Dermis blood vessel endothelial cell (primary cell): ENCODE results near the gene LRRC53. TPM values are rescaled to one million over a fixed set of nuclear protein-coding genes. Genes with fewer than 3 reads are reported as not detected.
A peak's percentile ranks its signal among the peaks of the same experiment; 100 is the strongest.

Experiments used
- DNase-seq: peaks from one replicate; pipeline ENCODE4 v3.0.0; 2010
- total RNA-seq: library from RNA; depleted of rRNA; stranded (reverse); fragments of >200 nt; gene quantifications from 2 replicates; pipeline ENCODE4 v1.2.3, GENCODE V29; 2014

The LRRC53 gene
- total RNA-seq, 1 donor from 2014 or later = not detected

DNA sequence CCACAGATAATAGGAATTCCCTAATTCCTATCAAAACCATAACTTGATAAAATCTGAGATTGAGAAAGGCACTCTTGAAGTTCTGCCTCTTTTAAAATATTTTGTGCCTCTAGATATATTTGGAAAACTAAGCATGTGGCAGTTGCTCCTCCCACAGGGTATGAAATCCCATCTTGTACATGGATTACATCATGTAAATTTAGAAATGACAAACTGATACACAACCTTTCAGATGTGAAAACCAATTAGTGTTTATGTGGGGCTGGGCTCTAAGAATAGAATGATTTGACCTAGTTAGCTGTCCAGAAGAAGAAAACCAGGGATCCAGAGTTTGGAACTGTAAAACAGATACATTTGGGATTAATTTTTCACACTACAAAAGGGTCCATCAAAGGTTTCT, 15.7 kb downstream of the LRRC53 start:
- no peak for DNase-seq

- no peak for DNase-seq
Observed at GRCh38 chr1:74486036-74486435, 26.4 kb downstream of the LRRC53 start.

DNA sequence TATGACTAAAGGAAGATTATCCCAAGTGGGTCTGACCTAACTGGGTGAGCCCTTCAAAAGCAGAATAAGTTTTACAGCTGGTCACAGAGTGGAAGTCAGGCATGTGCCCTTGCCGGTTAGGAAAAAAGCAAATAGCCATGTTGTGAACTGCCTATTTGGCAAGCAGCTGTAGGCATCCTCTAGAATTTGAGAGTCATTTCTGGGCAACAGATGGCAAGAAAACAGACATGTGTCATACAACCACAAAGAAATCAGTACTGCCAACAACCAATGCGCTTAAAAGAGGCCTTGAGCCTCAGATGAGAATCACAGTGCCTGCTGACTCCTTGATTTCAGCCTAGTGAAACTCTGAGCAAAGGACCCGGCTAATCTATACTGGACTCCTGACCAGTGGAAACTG, 26.8 kb downstream of the LRRC53 start:
- no peak for DNase-seq

DNA sequence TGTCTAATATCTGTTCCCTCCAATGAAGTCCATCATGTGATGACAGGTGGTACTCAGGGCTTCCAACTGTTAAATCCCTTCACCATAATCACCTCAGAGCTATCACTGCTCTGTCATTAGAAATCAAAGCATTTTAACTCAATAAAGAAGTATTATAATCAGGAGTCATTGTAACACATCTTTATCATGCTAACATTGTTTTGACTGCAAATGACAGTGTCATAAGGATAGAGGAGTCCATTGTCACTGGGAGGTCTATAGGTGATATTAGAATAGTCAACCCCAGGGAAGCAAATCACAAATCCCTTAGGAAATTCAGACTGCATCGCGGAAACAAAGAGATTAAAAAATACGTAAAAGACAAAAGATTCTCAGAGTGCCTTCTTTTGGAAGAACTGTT, 30.8 kb downstream of the LRRC53 start:
- DNase-seq = no peak

DNA sequence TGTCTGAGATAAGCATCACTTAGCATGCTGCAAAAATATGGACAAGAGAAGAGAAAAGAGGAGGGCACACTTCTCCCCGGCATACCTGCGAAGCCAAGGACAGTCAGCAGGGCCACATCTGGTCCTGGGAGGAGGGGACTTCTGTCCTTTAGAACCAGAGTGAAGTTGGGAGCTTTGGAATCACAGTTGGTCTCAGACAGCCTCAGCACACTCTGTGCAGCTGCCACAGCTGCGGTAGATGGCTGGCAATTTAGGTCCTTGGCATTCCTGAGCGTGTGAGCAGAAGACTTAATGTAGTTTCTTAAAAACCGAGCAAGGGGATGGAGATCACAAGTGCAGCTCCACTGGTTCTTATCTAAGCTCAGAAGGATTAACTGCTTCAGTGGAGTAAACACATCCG, 32.3 kb downstream of the LRRC53 start:
- DNase-seq = no peak

DNA sequence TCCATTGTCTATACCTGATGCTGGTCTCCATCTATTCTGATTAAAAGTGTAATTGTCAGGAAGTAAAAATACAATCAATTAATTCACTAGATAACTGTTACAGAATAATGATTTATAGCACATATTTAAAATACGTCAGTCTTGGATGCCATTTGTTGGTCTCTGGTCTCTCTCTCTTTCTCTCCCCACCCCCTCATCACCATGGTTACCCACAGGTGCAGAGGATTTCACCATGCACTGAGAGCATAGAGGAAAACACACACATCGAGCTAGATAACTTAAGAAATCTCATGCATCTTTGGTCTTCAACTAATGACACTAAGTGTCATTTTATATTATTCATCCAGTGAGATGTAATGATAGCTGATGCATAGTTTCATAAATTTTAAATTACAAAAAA, 33.4 kb downstream of the LRRC53 start:
- DNase-seq = no peak

DNA sequence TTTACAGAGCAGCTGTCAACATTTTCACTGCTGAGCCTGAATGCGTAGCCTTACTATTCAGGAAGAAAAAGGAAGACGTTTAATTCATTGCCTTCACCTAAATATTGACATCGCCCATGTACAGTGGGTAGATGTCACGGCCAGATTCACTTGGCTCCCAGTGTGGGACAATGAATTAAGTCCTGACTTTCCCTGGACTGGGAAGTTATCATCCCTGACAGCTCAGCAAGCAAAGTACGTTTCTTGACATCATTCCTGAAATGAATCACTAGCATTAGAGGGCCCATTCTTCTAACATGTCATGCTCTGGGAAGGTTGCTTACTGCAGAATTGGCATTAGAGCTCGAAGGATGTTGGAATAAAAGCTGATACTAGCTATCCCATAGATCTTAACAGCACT, 37.8 kb downstream of the LRRC53 start:
- no peak for DNase-seq

DNA sequence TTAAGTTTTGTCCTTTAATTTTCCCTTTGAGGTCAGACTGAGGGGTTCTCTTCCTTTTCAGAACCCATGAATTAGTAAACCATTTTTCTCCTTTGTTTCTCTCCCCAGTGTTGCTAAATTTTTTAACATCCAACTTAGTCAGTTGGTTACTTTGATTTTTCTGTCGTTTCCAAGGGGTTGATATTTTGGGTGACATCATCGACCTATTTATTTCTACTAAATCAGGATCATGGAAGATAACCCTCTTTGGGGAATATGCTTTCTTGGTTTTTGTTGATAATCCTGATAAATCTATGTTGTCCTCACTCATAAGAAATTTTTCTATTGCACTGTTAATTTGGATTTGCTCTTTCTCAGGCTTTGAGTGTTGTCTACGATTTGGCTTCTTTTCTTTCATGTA, 40.9 kb downstream of the LRRC53 start:
- no peak for DNase-seq

DNA sequence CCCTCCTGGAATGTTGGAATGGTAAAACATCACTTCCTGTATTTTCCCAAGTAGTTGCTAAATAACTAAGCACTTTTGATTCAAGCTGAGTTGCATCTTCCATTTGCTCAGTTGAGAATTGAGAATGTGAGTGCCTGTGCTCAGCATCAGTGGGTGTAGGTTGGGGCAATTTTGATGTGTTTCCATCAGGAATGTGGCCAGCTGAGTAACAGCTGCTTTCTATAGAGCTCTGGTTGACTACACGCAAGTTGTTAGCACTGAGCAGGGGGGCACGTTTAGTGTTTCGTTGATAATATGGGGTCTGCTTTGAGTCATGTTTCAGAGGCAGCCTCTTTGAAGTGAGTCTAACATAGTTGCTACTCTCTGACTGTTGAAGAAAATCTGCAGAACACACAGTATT, 41.5 kb downstream of the LRRC53 start:
- no peak for DNase-seq

GRCh38 chr1:74470251-74470650, 42.2 kb downstream of the LRRC53 start:
- no peak for DNase-seq

DNA sequence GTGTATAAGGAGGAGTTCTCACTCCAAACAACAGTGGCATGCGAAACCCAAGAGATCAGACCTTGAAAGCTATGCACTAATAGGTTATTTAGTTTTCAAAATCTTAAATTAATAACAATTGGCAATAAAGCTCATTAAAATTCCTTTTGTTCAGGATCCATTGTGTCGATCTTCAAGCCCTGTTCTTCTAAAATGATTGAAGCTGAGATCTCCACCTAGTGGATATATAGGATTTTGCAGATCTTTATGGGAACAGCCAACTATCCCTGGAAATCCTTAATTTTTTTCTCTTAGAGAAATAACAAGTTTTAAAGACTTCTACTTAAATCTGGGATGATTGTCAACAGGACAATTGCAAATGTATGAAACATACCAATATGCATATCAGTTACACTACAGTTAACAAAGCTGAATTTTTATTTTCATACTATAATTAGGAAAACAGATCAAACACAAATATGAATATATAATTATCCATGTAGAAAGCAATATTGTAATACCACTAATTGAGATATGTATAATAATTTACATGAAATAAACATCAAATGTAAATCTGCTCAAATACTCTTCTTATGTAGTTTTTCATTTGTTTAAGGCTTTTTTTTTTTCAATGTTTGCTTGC, 43.3 kb downstream of the LRRC53 start:
- peak; percentile 57 for DNase-seq

DNA sequence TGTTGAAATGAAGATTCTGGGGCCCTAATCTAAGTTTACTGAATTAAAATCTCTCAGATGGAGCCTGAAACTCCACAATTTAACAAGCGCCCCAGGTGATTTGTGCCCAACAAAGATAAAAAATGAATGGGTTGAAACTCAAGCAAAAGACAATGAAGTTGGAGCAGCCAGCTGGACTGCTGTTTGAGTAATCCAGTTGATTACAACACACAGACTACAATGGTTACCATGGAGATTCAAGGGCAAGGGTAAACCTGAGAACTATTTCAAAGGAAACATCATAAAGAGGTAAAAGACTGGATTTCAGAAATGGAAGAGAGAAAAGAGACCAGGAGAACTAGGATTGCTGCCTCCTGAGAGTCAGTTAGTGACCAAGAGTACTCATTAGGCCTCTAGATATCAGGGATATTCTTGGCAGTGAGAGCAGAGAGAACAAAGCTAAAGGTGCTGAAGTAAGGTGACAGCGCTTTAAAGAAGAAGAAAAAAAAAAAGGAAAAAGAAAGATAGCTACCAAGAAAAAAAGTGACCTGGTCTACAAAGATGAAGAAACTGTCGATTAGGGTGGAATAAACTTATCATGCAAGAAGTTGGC, 44.5 kb downstream of the LRRC53 start:
- peak; percentile 5 for DNase-seq

- DNase-seq = no peak
Observed at GRCh38 chr1:74465193-74465681, 47.2 kb downstream of the LRRC53 start.

- DNase-seq = no peak
Observed at GRCh38 chr1:74464037-74464436, 48.4 kb downstream of the LRRC53 start.

GRCh38 chr1:74463333-74463988, 49.0 kb downstream of the LRRC53 start:
- no peak for DNase-seq

DNA sequence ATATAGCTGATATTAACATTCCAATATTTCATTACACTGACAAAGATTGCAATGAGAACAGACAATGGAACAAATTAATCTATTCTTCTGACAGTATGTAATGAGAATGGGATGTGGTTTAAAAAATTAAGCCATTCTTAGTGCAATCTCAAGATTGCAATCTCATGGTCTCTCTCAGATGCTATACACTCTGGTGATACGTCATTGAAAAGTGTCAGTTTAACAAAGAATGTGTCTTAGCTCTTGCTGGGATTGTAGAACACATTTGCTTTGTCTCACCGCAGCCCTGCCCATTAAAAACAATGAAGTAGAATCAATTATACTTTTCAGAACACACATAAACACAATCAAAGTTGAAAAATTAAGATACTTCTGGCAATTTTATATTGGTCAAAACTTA, 55.2 kb downstream of the LRRC53 start:
- DNase-seq = no peak

- DNase-seq = no peak
Observed at GRCh38 chr1:74455390-74455789, 57.0 kb downstream of the LRRC53 start.

- DNase-seq = no peak
Observed at GRCh38 chr1:74453277-74453676, 59.1 kb downstream of the LRRC53 start.

DNA sequence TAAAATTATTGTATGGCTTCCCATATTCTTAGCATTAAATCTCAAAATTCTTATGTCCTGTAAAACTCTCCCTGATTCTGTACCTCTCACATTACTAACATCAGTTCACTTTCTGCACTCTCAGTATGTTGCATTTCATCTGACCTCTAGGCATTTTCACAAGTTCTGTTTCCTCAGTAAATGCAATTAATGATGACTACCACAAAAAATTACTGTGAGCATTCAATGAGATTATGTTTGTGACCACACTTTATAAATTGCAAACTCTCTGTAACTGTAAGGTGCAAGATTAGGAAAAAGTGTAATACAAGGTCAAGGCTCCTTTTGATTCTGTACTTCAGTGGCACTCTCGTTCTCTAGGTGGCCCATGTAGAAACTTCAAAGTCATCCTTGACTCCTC, 60.4 kb downstream of the LRRC53 start:
- DNase-seq = no peak

DNA sequence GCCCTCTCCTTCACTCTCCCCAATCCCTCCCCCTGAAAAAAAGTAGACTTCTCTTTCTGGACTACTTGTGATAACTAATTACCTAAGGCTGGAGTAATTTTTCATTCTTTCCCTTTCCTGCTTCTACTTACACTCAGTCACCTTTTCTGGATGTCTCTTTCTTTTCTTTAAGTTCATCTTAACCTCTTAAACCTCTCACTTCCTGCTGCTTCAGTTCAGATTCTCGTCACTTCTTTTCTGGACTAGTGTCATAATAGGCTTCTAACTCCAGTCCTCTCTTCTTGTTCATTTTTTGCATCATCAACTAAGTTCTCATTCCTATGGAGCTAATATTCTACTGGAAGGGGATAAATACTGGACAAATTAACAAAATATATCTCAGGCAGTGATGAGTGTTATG, 75.4 kb downstream of the LRRC53 start:
- no peak for DNase-seq

DNA sequence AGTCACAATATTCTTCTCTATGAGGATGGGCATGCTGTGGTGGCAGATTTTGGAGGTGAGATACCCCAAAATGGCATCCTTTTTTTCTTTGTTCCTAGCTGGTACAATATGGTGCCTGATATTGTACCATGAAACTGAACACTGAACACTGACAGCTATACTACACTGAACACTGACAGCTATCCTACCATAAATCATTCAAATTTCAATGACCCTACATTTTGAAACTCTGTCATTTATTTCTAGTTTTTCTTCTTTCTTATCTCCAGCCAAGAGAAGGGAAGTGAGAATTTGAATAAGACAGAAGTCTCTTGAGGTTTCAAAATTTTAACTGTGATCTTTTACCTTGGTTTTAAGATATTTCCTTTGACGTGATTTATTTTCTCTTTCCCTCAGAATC, 76.3 kb downstream of the LRRC53 start:
- DNase-seq = no peak

DNA sequence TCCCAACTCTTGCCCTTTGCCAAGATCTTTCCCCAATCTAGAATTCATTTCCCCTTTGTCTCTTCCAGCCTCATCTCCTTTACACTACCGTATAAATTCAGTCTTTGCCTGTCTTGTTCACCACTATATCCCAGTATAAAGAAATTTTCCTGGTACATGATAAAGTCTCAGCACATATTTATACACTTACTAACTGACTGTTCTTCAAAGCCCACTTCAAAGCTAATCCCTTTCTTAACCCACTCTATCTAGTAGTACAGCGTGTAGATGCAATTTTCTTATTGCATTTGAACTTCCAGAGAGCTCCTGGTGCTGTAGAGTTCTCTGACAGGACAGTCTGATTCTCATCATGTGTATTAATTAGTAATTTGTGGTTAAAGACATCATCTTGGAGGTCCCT, 78.1 kb downstream of the LRRC53 start:
- DNase-seq = no peak

GRCh38 chr1:74432325-74432724, 80.1 kb downstream of the LRRC53 start:
- no peak for DNase-seq

DNA sequence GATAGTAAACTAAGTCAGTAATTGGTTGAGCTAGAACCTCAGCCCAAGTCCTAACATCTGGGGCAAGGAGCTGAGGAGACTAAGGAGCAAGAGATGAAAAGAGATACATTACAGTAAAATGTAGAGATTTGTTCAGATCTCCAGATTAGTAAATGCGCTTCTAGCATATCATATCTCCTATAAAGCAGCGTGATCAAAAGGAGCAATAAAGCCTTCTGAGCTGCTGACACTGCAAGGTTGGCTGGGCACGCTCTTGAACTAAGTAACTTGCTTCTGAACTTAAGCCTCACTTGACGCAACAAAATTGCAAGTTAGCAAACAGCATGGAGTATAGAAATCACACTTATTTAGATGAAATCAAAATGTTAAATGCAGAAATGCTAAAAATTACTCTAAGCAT, 80.9 kb downstream of the LRRC53 start:
- DNase-seq = no peak
